MM.1S (cell line): ENCODE data around the gene PTPRG.
"Not testable (repeated sequence)": the region's sequence is repeated elsewhere in the genome, so short reads cannot be mapped to it uniquely, and the experiment has no call there.

Experiments
- DNase-seq: peaks from one replicate; pipeline ENCODE4 v3.0.0-alpha.2; 2015
- H2AFZ ChIP-seq: fragments of 300-600 bp; sonication (generic); 2 replicates; pipeline ENCODE4 v1.6.0; 2016; ENCODE audit warnings: antibody characterized with exemption, low read length
- H3F3A ChIP-seq: fragments of 300-600 bp; sonication (generic); 2 replicates; pipeline ENCODE4 v1.6.1; 2016; ENCODE audit warnings: mild to moderate bottlenecking, antibody characterized with exemption, low read length, moderate library complexity, mixed read lengths; ENCODE audit not compliant: insufficient read depth
- H3K27ac ChIP-seq: fragments of 300-600 bp; sonication (generic); 2 replicates; pipeline ENCODE4 v1.5.1; 2016; ENCODE audit warnings: mild to moderate bottlenecking, low read length
- H3K27me3 ChIP-seq: fragments of 300-600 bp; sonication (generic); replicated peaks from 2 replicates; pipeline ENCODE4 v1.6.0; 2016; ENCODE audit warnings: low read length; ENCODE audit not compliant: insufficient read depth
- H3K36me3 ChIP-seq: fragments of 300-600 bp; sonication (generic); replicated peaks from 2 replicates; pipeline ENCODE4 v1.6.1; 2016; ENCODE audit warnings: mild to moderate bottlenecking, low read length, mixed read lengths; ENCODE audit not compliant: insufficient read depth
- H3K4me1 ChIP-seq: fragments of 300-600 bp; sonication (generic); 2 replicates; pipeline ENCODE4 v1.6.1; 2016; ENCODE audit warnings: low read length, mixed read lengths
- H3K4me2 ChIP-seq: fragments of 300-600 bp; sonication (generic); 2 replicates; pipeline ENCODE4 v1.6.0; 2016; ENCODE audit warnings: low read depth, low read length
- H3K4me3 ChIP-seq: fragments of 300-600 bp; sonication (generic); 2 replicates; pipeline ENCODE4 v1.5.1; 2016; ENCODE audit warnings: low read length, mixed read lengths
- H3K79me2 ChIP-seq: fragments of 300-600 bp; sonication (generic); 2 replicates; pipeline ENCODE4 v1.6.1; 2016; ENCODE audit warnings: mixed run types, low read length, mixed read lengths
- H3K9ac ChIP-seq: fragments of 300-600 bp; sonication (generic); 2 replicates; pipeline ENCODE4 v1.6.1; 2016; ENCODE audit warnings: low read length, mixed read lengths
- H3K9me2 ChIP-seq: fragments of 300-600 bp; sonication (generic); replicated peaks from 2 replicates; pipeline ENCODE4 v1.6.1; 2016; ENCODE audit warnings: mild to moderate bottlenecking, low read length, mixed read lengths; ENCODE audit not compliant: insufficient read depth
- H3K9me3 ChIP-seq: fragments of 300-600 bp; sonication (generic); replicated peaks from 2 replicates; pipeline ENCODE4 v1.6.1; 2016; ENCODE audit warnings: mild to moderate bottlenecking, low read length, mixed read lengths; ENCODE audit not compliant: insufficient read depth
- H4K20me1 ChIP-seq: fragments of 300-600 bp; sonication (generic); 2 replicates; pipeline ENCODE4 v1.6.1; 2016; ENCODE audit warnings: mild to moderate bottlenecking, low read length, moderate library complexity, mixed read lengths; ENCODE audit not compliant: insufficient read depth
- CTCF ChIP-seq: fragments of 300-600 bp; sonication (generic); IDR thresholded peaks from 2 replicates; pipeline ENCODE4 v1.5.1; 2016; ENCODE audit warnings: antibody characterized with exemption, low read length, mixed read lengths
- EZH2 ChIP-seq: fragments of 300-600 bp; sonication (generic); optimal IDR thresholded peaks from 2 replicates; pipeline ENCODE3; 2017; ENCODE audit warnings: low read depth, mild to moderate bottlenecking, antibody characterized with exemption, low read length, mixed read lengths
- EZH2phosphoT487 ChIP-seq: fragments of 300-600 bp; sonication (generic); IDR thresholded peaks from 2 replicates; pipeline ENCODE4 v1.6.1; 2018; ENCODE audit warnings: antibody characterized with exemption, low read length

The PTPRG gene

GRCh38 chr3:62035402-62036057, 474.2 kb downstream of the PTPRG start:
- H3K4me2 ChIP-seq: no peak overlapping the region
- TF ChIP-seq CTCF: no peak
- no peak for TF ChIP-seq EZH2
- TF ChIP-seq EZH2phosphoT487: no peak
- no peak overlapping the region for H2AFZ ChIP-seq
- no peak overlapping the region for H3K4me3 ChIP-seq
- no peaks in the 10 kb centered on the region for H3K27me3 ChIP-seq
- no peaks in the 10 kb centered on the region for H3K4me1 ChIP-seq
- no peaks in the 10 kb centered on the region for H3K9me3 ChIP-seq
- no peaks in the 10 kb centered on the region for H3K36me3 ChIP-seq
- no peaks in the 10 kb centered on the region for H3K79me2 ChIP-seq
- no peak overlapping the region for H3K9ac ChIP-seq
- no peaks in the 10 kb centered on the region for H3F3A ChIP-seq
- H4K20me1 ChIP-seq: no peaks in the 10 kb centered on the region
- DNase-seq: no peak
- no peak overlapping the region for H3K27ac ChIP-seq
- H3K9me2 ChIP-seq: no peaks in the 10 kb centered on the region

DNA sequence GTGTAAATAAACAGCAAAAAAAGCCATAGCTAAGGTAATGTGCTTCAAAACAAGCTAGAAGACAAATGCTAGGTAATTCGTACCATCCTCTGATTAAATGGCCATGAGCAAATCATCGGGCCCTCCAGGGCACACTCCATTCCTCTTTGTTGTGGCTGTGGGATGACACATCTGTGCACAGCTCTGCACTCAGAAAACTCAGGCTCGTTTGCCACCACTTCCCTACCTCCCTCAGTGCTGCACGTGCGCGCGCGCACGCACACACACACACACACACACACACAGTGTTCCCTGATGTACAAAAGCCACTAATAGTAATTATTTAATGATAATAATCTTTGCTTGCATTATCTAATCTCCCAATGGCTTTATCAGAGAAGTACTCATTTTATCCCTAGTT, 475.4 kb downstream of the PTPRG start:
- Histone ChIP-seq H3K9me3 (no peaks in the 10 kb centered on the region), H3K9ac (no peak overlapping the region), H3K4me2 (no peak overlapping the region), H3K27me3 (no peaks in the 10 kb centered on the region), H2AFZ (no peak overlapping the region), H3K4me1 (no peaks in the 10 kb centered on the region), H3K79me2 (no peaks in the 10 kb centered on the region), H3K36me3 (no peaks in the 10 kb centered on the region), H3K9me2 (no peaks in the 10 kb centered on the region), H3F3A (no peaks in the 10 kb centered on the region), H4K20me1 (no peaks in the 10 kb centered on the region), H3K27ac (no peak overlapping the region), H3K4me3 (no peak overlapping the region)
- TF ChIP-seq EZH2 (no peak), CTCF (no peak), EZH2phosphoT487 (no peak)
- no peak for DNase-seq

DNA sequence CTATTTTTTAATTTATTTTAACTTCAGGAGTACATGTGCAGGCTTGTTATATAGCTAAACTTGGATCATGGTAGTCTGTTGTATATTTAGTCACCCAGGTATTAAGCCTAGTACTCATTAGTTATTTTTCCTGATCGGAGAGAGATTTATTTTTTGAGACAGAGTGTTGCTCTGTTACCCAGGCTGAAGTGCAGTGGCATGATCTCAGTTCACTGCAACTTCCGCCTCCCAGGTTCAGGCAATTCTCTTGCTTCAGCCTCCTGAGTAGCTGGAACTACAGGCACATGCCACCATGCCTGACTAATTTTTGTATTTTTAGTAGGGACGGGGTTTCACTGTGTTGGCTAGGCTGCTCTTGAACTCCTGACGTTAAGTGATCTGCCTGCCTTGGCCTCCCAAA, 477.4 kb downstream of the PTPRG start:
- not testable (repeated sequence) for H2AFZ ChIP-seq, H3K36me3 ChIP-seq, H3K27me3 ChIP-seq, H3K9me3 ChIP-seq, H3K27ac ChIP-seq, H3K4me2 ChIP-seq, H3K9ac ChIP-seq, H3K4me1 ChIP-seq, H3K79me2 ChIP-seq, H4K20me1 ChIP-seq, H3K4me3 ChIP-seq, H3F3A ChIP-seq, DNase-seq, H3K9me2 ChIP-seq

GRCh38 chr3:62039586-62039985, 478.2 kb downstream of the PTPRG start:
- Histone ChIP-seq H3K9ac (no peak overlapping the region), H4K20me1 (no peaks in the 10 kb centered on the region), H3K36me3 (no peaks in the 10 kb centered on the region), H3K4me2 (no peak overlapping the region), H2AFZ (no peak overlapping the region), H3K9me3 (no peaks in the 10 kb centered on the region), H3K27me3 (no peaks in the 10 kb centered on the region), H3K9me2 (0 out of 2 replicates have a peak, but pooled peaks cover 6% of the 10 kb centered on the region), H3K4me1 (no peaks in the 10 kb centered on the region), H3K79me2 (no peaks in the 10 kb centered on the region), H3F3A (no peaks in the 10 kb centered on the region), H3K27ac (no peak overlapping the region), H3K4me3 (no peak overlapping the region)
- TF ChIP-seq EZH2: no peak
- DNase-seq: no peak
